Activated naive CD8-positive, alpha-beta T cell treated with anti-CD3 and anti-CD28 coated beads, Interleukin-2, amount 50 U/mL, for 24 hours (primary cell): ENCODE data around the gene SSBP2.

Experiments
- ATAC-seq: fragments of 150-1000 bp; cut with Tn5 transposase; one replicate; pipeline ENCODE4 v1.10.0; 2021
- DNase-seq: peaks from one replicate; pipeline ENCODE4 v3.0.0; 2021
- H3K27ac Mint-ChIP-seq: one replicate; pipeline ENCODE4 v1.8.0; 2021; ENCODE audit warnings: mild to moderate bottlenecking, mixed read lengths
- H3K27me3 Mint-ChIP-seq: one replicate; pipeline ENCODE4 v1.8.0; 2021; ENCODE audit warnings: mixed read lengths
- H3K36me3 Mint-ChIP-seq: one replicate; pipeline ENCODE4 v1.8.0; 2021; ENCODE audit warnings: low read depth, mixed read lengths
- H3K4me1 Mint-ChIP-seq: one replicate; pipeline ENCODE4 v1.8.0; 2021; ENCODE audit warnings: mixed read lengths
- H3K4me3 Mint-ChIP-seq: one replicate; pipeline ENCODE4 v1.8.0; 2021; ENCODE audit warnings: mild to moderate bottlenecking, moderate library complexity, mixed read lengths
- H3K9me3 Mint-ChIP-seq: one replicate; pipeline ENCODE4 v1.8.0; 2021; ENCODE audit warnings: mixed read lengths

The SSBP2 gene

GRCh38 chr5:81757404-81757803 lies 6.5 kb upstream of the SSBP2 start:
- Mint-ChIP-seq H3K9me3 (no peaks in the 10 kb centered on the region), H3K36me3 (no peaks in the 10 kb centered on the region), H3K4me3 (no peak overlapping the region), H3K27ac (no peak overlapping the region), H3K27me3 (no peaks in the 10 kb centered on the region), H3K4me1 (peaks cover 7% of the 10 kb centered on the region)
- ATAC-seq: no peak
- no peak for DNase-seq

- no peak overlapping the region for H3K27ac Mint-ChIP-seq
- H3K9me3 Mint-ChIP-seq: no peaks in the 10 kb centered on the region
- H3K36me3 Mint-ChIP-seq: no peaks in the 10 kb centered on the region
- peaks cover 5% of the 10 kb centered on the region for H3K4me1 Mint-ChIP-seq
- no peak for DNase-seq
- no peak overlapping the region for H3K4me3 Mint-ChIP-seq
- no peak for ATAC-seq
- H3K27me3 Mint-ChIP-seq: no peaks in the 10 kb centered on the region
Observed at GRCh38 chr5:81756016-81756415, 5.1 kb upstream of the SSBP2 start.

DNA sequence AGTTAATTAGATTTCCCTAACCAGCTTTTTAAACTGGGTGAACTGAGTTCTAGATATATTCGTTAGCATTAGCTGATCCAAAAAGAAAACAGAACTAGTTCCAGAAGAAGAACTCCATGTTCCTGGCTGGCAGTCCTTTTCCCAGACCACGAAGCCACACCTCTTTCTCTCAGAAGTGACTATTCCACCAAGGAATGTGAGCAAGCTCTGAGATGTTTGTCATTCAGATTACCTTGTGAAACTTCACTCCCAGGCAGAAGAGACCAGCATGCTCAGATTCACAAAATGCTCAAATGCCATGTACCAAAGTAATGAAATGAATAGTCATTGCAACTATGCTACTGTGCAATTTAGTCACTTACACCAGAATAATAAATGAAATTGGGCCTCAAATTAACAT lies 4.4 kb upstream of the SSBP2 start:
- Mint-ChIP-seq H3K4me3 (no peak overlapping the region), H3K36me3 (no peaks in the 10 kb centered on the region), H3K4me1 (peaks cover 5% of the 10 kb centered on the region), H3K27me3 (no peaks in the 10 kb centered on the region), H3K27ac (no peak overlapping the region), H3K9me3 (no peaks in the 10 kb centered on the region)
- no peak for ATAC-seq
- no peak for DNase-seq

- Mint-ChIP-seq H3K9me3 (no peaks in the 10 kb centered on the region), H3K27ac (no peak overlapping the region), H3K36me3 (no peaks in the 10 kb centered on the region), H3K27me3 (no peaks in the 10 kb centered on the region), H3K4me3 (no peak overlapping the region), H3K4me1 (peaks cover 5% of the 10 kb centered on the region)
- DNase-seq (no peak), ATAC-seq (no peak)
Observed at GRCh38 chr5:81754621-81755020, 3.7 kb upstream of the SSBP2 start.

GRCh38 chr5:81753429-81753828 lies 2.5 kb upstream of the SSBP2 start:
- peaks cover 13% of the 10 kb centered on the region for H3K4me1 Mint-ChIP-seq
- no peak overlapping the region for H3K4me3 Mint-ChIP-seq
- no peaks in the 10 kb centered on the region for H3K9me3 Mint-ChIP-seq
- no peak for ATAC-seq
- no peaks in the 10 kb centered on the region for H3K27me3 Mint-ChIP-seq
- DNase-seq: no peak
- no peaks in the 10 kb centered on the region for H3K36me3 Mint-ChIP-seq
- no peak overlapping the region for H3K27ac Mint-ChIP-seq

GRCh38 chr5:81752644-81752963 lies 1.7 kb upstream of the SSBP2 start:
- Mint-ChIP-seq H3K27ac (no peak overlapping the region), H3K4me3 (no peak overlapping the region)
- no peak for DNase-seq

GRCh38 chr5:81751836-81752643 lies 1.1 kb upstream of the SSBP2 start:
- peak overlapping the region; percentile 87 for H3K4me3 Mint-ChIP-seq
- H3K9me3 Mint-ChIP-seq: no peaks in the 10 kb centered on the region
- peak overlapping the region; percentile 36 for H3K27ac Mint-ChIP-seq
- H3K36me3 Mint-ChIP-seq: no peaks in the 10 kb centered on the region
- H3K4me1 Mint-ChIP-seq: peaks cover 24% of the 10 kb centered on the region
- H3K27me3 Mint-ChIP-seq: no peaks in the 10 kb centered on the region
- DNase-seq: no peak
- ATAC-seq: no peak

More at GRCh38 chr5:81752644-81752963, 1.7 kb upstream of the SSBP2 start:
- no peaks in the 10 kb centered on the region for H3K36me3 Mint-ChIP-seq
- peaks cover 20% of the 10 kb centered on the region for H3K4me1 Mint-ChIP-seq
- no peaks in the 10 kb centered on the region for H3K27me3 Mint-ChIP-seq
- no peaks in the 10 kb centered on the region for H3K9me3 Mint-ChIP-seq
- no peak for ATAC-seq

- peaks cover 31% of the 10 kb centered on the region for H3K4me1 Mint-ChIP-seq
- peak overlapping the region; percentile 87 for H3K4me3 Mint-ChIP-seq
- H3K36me3 Mint-ChIP-seq: no peaks in the 10 kb centered on the region
- ATAC-seq: no peak
- peak overlapping the region; percentile 88 for H3K27ac Mint-ChIP-seq
- no peaks in the 10 kb centered on the region for H3K27me3 Mint-ChIP-seq
- peak; percentile 34 for DNase-seq
- no peaks in the 10 kb centered on the region for H3K9me3 Mint-ChIP-seq
Observed at GRCh38 chr5:81750308-81751008, 439 bp downstream of the SSBP2 start.

- DNase-seq: peak; percentile 59
- Mint-ChIP-seq H3K4me1 (peaks cover 31% of the 10 kb centered on the region), H3K36me3 (no peaks in the 10 kb centered on the region), H3K27me3 (no peaks in the 10 kb centered on the region), H3K27ac (peak overlapping the region; percentile 63), H3K4me3 (peak overlapping the region; percentile 80), H3K9me3 (no peaks in the 10 kb centered on the region)
- no peak for ATAC-seq
Observed at GRCh38 chr5:81749561-81750307, 1.2 kb downstream of the SSBP2 start.

- ATAC-seq (no peak), DNase-seq (peak; percentile 7)
- Mint-ChIP-seq H3K27ac (peak overlapping the region; percentile 63), H3K36me3 (no peaks in the 10 kb centered on the region), H3K4me1 (peaks cover 31% of the 10 kb centered on the region), H3K9me3 (no peaks in the 10 kb centered on the region), H3K4me3 (peak overlapping the region; percentile 80), H3K27me3 (no peaks in the 10 kb centered on the region)
Observed at GRCh38 chr5:81749192-81749560, 1.7 kb downstream of the SSBP2 start.

DNA sequence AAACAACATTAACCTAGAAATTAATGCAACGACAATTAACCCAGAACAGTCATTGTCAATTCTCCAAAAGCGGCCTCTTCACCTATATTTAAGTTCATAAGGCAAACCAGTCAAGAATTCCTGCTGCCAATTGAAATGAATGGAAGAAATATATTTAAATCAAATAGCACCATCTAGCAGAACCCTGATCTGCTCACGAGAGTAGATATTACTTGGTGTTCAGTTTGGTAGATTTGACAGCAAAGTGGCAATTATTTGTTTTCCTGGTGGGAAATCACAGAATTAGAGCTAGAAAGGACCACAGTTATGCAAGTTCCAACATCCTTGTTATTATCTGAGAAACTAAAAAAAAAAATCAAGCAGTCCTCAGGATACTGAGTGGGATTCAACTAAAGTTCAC lies 2.3 kb downstream of the SSBP2 start:
- no peaks in the 10 kb centered on the region for H3K36me3 Mint-ChIP-seq
- H3K27me3 Mint-ChIP-seq: no peaks in the 10 kb centered on the region
- no peaks in the 10 kb centered on the region for H3K9me3 Mint-ChIP-seq
- ATAC-seq (no peak), DNase-seq (no peak)
- H3K4me3 Mint-ChIP-seq: peak overlapping the region; percentile 80
- peaks cover 31% of the 10 kb centered on the region for H3K4me1 Mint-ChIP-seq
- H3K27ac Mint-ChIP-seq: no peak overlapping the region

GRCh38 chr5:81747030-81747429 lies 3.9 kb downstream of the SSBP2 start:
- ATAC-seq (no peak), DNase-seq (no peak)
- H3K27ac Mint-ChIP-seq: no peak overlapping the region

GRCh38 chr5:81740758-81741157 lies 10.1 kb downstream of the SSBP2 start:
- no peak for ATAC-seq
- no peaks in the 10 kb centered on the region for H3K9me3 Mint-ChIP-seq
- H3K4me3 Mint-ChIP-seq: no peak overlapping the region
- H3K27ac Mint-ChIP-seq: no peak overlapping the region
- no peak for DNase-seq
- no peaks in the 10 kb centered on the region for H3K27me3 Mint-ChIP-seq
- H3K4me1 Mint-ChIP-seq: peaks cover 18% of the 10 kb centered on the region
- H3K36me3 Mint-ChIP-seq: peaks cover 5% of the 10 kb centered on the region

More at GRCh38 chr5:81747030-81747429, 3.9 kb downstream of the SSBP2 start:
- no peaks in the 10 kb centered on the region for H3K9me3 Mint-ChIP-seq
- H3K36me3 Mint-ChIP-seq: no peaks in the 10 kb centered on the region
- H3K27me3 Mint-ChIP-seq: no peaks in the 10 kb centered on the region
- H3K4me3 Mint-ChIP-seq: no peak overlapping the region
- peaks cover 31% of the 10 kb centered on the region for H3K4me1 Mint-ChIP-seq

- DNase-seq: no peak
- no peak overlapping the region for H3K27ac Mint-ChIP-seq
- H3K4me3 Mint-ChIP-seq: no peak overlapping the region
- H3K9me3 Mint-ChIP-seq: no peaks in the 10 kb centered on the region
- no peak for ATAC-seq
- H3K4me1 Mint-ChIP-seq: peaks cover 19% of the 10 kb centered on the region
- H3K36me3 Mint-ChIP-seq: peaks cover 5% of the 10 kb centered on the region
- H3K27me3 Mint-ChIP-seq: no peaks in the 10 kb centered on the region
Observed at GRCh38 chr5:81739291-81739690, 11.6 kb downstream of the SSBP2 start.

DNA sequence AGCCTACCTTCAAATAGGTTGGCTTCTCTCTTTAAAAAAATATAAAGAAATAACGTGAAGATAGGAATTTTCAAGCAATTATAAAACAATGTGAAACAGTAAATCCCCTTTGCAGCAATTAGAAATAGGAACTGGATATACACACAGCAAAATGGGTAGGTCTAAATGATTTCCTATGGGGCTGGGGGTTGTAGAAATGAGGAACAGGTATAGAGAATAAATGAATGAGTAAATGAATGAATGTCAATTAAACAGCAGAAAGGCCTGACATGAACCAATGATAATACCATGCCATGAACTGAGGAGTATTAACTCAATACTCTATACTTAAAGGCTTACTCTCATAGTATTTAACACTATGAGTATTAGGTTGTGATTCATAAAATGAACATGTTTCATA lies 21.6 kb downstream of the SSBP2 start:
- no peaks in the 10 kb centered on the region for H3K27me3 Mint-ChIP-seq
- no peak overlapping the region for H3K4me3 Mint-ChIP-seq
- H3K36me3 Mint-ChIP-seq: no peaks in the 10 kb centered on the region
- H3K27ac Mint-ChIP-seq: no peak overlapping the region
- DNase-seq: no peak
- H3K9me3 Mint-ChIP-seq: no peaks in the 10 kb centered on the region
- peaks cover 39% of the 10 kb centered on the region for H3K4me1 Mint-ChIP-seq
- ATAC-seq: no peak
